Medulla oblongata (tissue), 1 donor: ENCODE data around the gene CUL7.
"Not testable (repeated sequence)": the region's sequence is repeated elsewhere in the genome, so short reads cannot be mapped to it uniquely, and the experiment has no call there.

Experiments used
- DNase-seq: peaks from one replicate; pipeline ENCODE4 v3.0.0-alpha.2; 2015; ENCODE audit errors: extremely low spot score

CUL7 gene

GRCh38 chr6:43016176-43016942, 37.3 kb downstream of the CUL7 start:
- DNase-seq, result no peak

DNA sequence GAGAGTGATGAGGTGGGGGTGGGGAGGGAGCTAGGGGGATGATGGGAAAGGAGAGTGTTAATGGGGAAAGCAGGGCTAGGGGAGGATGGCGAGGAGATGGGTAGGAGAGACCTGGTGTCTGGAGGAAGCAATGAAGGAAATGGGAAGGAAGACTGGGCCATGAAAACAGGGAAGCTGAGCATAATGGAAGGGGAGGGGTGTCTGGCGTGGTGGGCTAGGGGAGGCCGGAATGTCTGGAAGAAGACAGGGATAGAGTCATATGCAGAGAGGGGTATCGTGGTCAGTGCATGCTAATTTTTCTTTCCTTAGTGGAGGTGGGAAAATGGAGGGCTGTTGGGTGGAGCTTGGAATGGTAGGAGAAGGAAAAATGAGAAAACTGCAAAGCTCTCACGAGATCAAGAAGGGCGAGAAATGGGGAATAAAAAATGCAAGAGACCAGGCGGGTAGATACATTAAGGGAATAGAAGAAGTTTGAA, 39.2 kb downstream of the CUL7 start:
- DNase-seq, result no peak

DNA sequence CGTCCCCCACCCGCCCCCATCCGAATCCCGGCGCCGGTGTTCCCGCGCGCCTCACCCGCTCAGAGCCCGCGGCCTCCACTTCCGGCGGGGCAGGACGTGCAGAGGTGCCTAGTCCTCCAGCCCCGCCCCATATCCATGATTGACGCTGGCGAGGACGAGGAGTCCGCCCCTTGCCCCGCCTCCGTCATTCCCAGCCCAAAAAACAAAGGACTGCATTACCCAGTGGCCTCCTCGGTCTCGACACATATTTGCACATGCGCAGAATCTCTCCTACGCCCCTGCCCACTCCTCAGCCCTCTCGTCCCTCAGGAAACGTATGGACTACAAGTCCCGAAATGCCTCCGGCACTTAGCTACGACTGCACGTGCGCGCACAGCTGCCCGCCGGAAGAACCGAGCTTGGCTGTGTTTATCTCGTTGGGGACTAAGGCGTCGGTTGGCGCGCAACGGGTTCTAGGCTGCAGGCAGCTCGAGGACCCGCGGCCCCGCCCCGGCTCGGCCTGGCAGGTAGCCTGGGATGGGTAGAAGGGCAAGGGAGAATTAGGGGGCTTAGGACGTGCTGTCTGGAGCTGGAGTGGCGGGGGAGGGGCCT, 39.7 kb downstream of the CUL7 start, which contains the start of the genes KLHDC3 and MEA1:
Gene KLHDC3, plus strand, starts transcription at position 407 of the 591 bp plus-strand sequence. CDS start 2,944 bp downstream, outside the sequence.
Gene MEA1, minus strand, starts transcription at position 104 of the 591 bp plus-strand sequence. CDS start 133 bp downstream, outside the sequence.
- DNase-seq, result peak; percentile 100

DNA sequence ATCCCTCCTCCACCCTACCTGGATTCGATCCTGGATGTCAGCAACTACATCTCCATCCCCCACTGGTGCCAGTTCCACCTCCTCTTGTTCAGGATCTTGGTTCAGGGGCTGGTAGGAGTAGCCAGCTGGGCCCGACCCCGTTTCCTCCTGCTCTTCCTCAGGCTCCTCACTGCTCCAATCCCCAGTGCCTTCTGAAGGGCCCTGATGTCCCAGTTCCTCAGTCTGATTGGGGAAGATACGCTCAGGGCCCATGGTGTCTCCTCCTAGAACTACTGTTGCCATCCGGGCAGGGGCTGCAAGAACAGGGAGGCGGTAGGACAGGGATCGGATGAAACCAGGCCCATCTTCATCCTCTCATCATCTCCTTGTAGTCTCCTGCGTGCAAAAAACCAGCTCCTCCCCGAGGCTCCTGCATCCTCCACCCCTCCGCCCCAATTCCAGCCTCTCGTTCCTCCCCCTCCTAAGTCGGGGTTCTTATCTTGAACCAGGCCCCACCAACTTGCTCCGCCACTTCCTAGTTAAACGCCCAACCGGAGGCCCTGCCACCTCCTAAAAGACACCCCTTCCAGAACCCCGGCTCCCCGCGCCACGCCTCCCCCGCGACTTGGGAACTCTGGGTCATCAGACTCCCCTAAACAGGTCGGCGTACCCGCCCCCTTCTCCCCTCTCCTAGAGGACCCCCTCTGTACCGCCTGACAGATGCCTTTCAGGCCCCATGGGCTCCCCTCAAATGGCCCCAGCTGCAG, 40.4 kb downstream of the CUL7 start:
- DNase-seq, result peak; percentile 24

GRCh38 chr6:43012364-43012763, 41.3 kb downstream of the CUL7 start:
- DNase-seq, result no peak

GRCh38 chr6:43011207-43011606, 42.4 kb downstream of the CUL7 start:
- DNase-seq, result no peak

- DNase-seq, result peak; percentile 26
Observed at GRCh38 chr6:43009124-43009523, 44.5 kb downstream of the CUL7 start.

GRCh38 chr6:43007126-43007525, 46.5 kb downstream of the CUL7 start:
- DNase-seq, result no peak

GRCh38 chr6:43006251-43006650, 47.4 kb downstream of the CUL7 start:
- DNase-seq, result no peak

- DNase-seq, result no peak
Observed at GRCh38 chr6:43005844-43006243, 47.8 kb downstream of the CUL7 start.

- no peak for DNase-seq
Observed at GRCh38 chr6:43001843-43002242, 51.8 kb downstream of the CUL7 start.

DNA sequence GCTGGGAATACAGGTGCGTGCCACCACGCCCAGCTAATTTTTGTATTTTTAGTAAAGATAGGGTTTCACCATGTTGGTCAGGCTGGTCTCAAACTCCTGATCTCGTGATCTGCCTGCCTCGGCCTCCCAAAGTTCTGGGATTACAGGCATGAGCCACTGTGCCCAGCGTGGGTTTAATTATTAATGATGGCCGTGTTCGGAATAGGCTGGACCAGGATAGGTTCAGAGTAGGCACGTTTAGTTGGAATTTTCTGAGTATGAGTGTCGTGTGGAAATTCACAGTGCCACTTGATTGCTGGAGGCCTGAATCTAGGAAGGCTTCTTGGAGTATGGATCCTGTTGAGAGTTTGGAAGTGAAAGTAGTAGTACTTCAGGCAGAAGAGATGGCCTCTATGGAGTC, 55.4 kb downstream of the CUL7 start:
- DNase-seq, result not testable (repeated sequence)

GRCh38 chr6:42996513-42996912, 57.1 kb downstream of the CUL7 start:
- no peak for DNase-seq

- no peak for DNase-seq
Observed at GRCh38 chr6:42993445-42993844, 60.2 kb downstream of the CUL7 start.

- DNase-seq, result no peak
Observed at GRCh38 chr6:42989923-42990322, 63.7 kb downstream of the CUL7 start.

- no peak for DNase-seq
Observed at GRCh38 chr6:42988486-42989020, 65.1 kb downstream of the CUL7 start.
